WTC11 (cell line): Measurements from ENCODE around the gene IKBIP. TPM values are rescaled to one million over a fixed set of nuclear protein-coding genes. Genes with fewer than 3 reads are reported as not detected.

Source experiments
- ATAC-seq: fragments of 200-7000 bp; cut with Tn5 transposase; 2 replicates; pipeline ENCODE4 v1.10.0; 2021; ENCODE audit warnings: mild to moderate bottlenecking, moderate library complexity
- CTCF ChIA-PET: fragments of 300-600 bp; sonication (Branson Sonifier 250); formaldehyde crosslinking; loops from one replicate; lab custom pipeline; 2021; ENCODE audit warnings: antibody characterized with exemption; lab: Charles Lee
- POLR2A ChIA-PET: fragments of 350-600 bp; sonication (Branson Sonifier 250); formaldehyde crosslinking; loops from one replicate; lab custom pipeline; 2021; ENCODE audit warnings: antibody characterized with exemption; lab: Charles Lee
- DNase-seq: peaks from one replicate; pipeline ENCODE4 v3.0.0; 2021; ENCODE audit warnings: low spot score
- H3K27ac Mint-ChIP-seq: 2 replicates; pipeline ENCODE4 v1.8.0; 2021; ENCODE audit warnings: mixed read lengths
- H3K27me3 Mint-ChIP-seq: 2 replicates; pipeline ENCODE4 v1.8.0; 2021; ENCODE audit warnings: low read depth, mild to moderate bottlenecking, moderate library complexity, mixed read lengths
- H3K36me3 Mint-ChIP-seq: 2 replicates; pipeline ENCODE4 v1.8.0; 2021; ENCODE audit warnings: mixed read lengths
- H3K4me1 Mint-ChIP-seq: 2 replicates; pipeline ENCODE4 v1.8.0; 2022; ENCODE audit warnings: mixed read lengths
- H3K4me3 Mint-ChIP-seq: 2 replicates; pipeline ENCODE4 v1.8.0; 2021; ENCODE audit warnings: mild to moderate bottlenecking, moderate library complexity, mixed read lengths
- H3K9me3 Mint-ChIP-seq: 2 replicates; pipeline ENCODE4 v1.8.0; 2021; ENCODE audit warnings: mixed read lengths
- AFF4 ChIP-seq: sonication (generic); formaldehyde crosslinking; IDR thresholded peaks from 2 replicates; pipeline ENCODE4 v1.8.1; 2023; ENCODE audit warnings: mild to moderate bottlenecking, missing genetic modification reagents, borderline replicate concordance
- ARID4B ChIP-seq: sonication (generic); formaldehyde crosslinking; IDR thresholded peaks from 2 replicates; pipeline ENCODE4 v1.8.0; 2023; ENCODE audit warnings: missing genetic modification reagents, mild to moderate bottlenecking, borderline replicate concordance
- CDX4 ChIP-seq: fragments of 250-450 bp; sonication (Bioruptor Pico); IDR thresholded peaks from 2 replicates; pipeline ENCODE4 v1.9.0; 2021; ENCODE audit warnings: moderate library complexity, mild to moderate bottlenecking, inconsistent platforms, borderline replicate concordance
- CTCF ChIP-seq: fragments of 200-600 bp; IDR thresholded peaks from 2 replicates; pipeline ENCODE4 v1.8.0; 2022; ENCODE audit warnings: antibody characterized with exemption
- E2F4 ChIP-seq: sonication (generic); formaldehyde crosslinking; IDR thresholded peaks from 2 replicates; pipeline ENCODE4 v1.8.1; 2022; ENCODE audit warnings: low read depth, mild to moderate bottlenecking, moderate library complexity, missing genetic modification reagents, borderline replicate concordance
- HMGXB4 ChIP-seq: sonication (generic); formaldehyde crosslinking; IDR thresholded peaks from 2 replicates; pipeline ENCODE4 v1.8.1; 2023; ENCODE audit warnings: mild to moderate bottlenecking, moderate library complexity, missing genetic modification reagents
- TCF7 ChIP-seq: sonication (generic); formaldehyde crosslinking; IDR thresholded peaks from 2 replicates; pipeline ENCODE4 v1.8.0; 2022; ENCODE audit warnings: mild to moderate bottlenecking, low read depth, missing genetic modification reagents, moderate library complexity
- USF2 ChIP-seq: sonication (generic); formaldehyde crosslinking; IDR thresholded peaks from 2 replicates; pipeline ENCODE4 v1.8.1; 2023; ENCODE audit warnings: mild to moderate bottlenecking, missing genetic modification reagents, moderate library complexity
- ZBTB43 ChIP-seq: sonication (generic); formaldehyde crosslinking; IDR thresholded peaks from 2 replicates; pipeline ENCODE4 v1.8.1; 2023; ENCODE audit warnings: mild to moderate bottlenecking, missing genetic modification reagents
- ZMAT4 ChIP-seq: fragments of 250-450 bp; sonication (Bioruptor Pico); IDR thresholded peaks from 2 replicates; pipeline ENCODE4 v1.9.0; 2021; ENCODE audit warnings: mild to moderate bottlenecking
- ZNF121 ChIP-seq: sonication (generic); formaldehyde crosslinking; IDR thresholded peaks from 2 replicates; pipeline ENCODE4 v1.8.0; 2023; ENCODE audit warnings: missing genetic modification reagents
- ZNF219 ChIP-seq: sonication (generic); formaldehyde crosslinking; IDR thresholded peaks from 2 replicates; pipeline ENCODE4 v1.8.0; 2023; ENCODE audit warnings: missing genetic modification reagents, mild to moderate bottlenecking, borderline replicate concordance
- ZNF317 ChIP-seq: sonication (generic); formaldehyde crosslinking; IDR thresholded peaks from 2 replicates; pipeline ENCODE4 v1.8.1; 2023; ENCODE audit warnings: low read depth, mild to moderate bottlenecking, moderate library complexity, missing genetic modification reagents, borderline replicate concordance
- total RNA-seq: library from RNA; stranded (reverse); gene quantifications from 3 replicates; pipeline ENCODE4 v1.2.3, GENCODE V29; 2021

IKBIP gene
- total RNA-seq, 1 experiment from 2014 or later = 15.5 TPM

GRCh38 chr12:98646294-98647090, 1.9 kb upstream of the IKBIP start:
- H3K9me3 Mint-ChIP-seq = no peaks in the 10 kb centered on the region
- H3K27me3 Mint-ChIP-seq = no peaks in the 10 kb centered on the region; the same call in 1 of the 2 replicates
- ATAC-seq (no peak), DNase-seq (no peak)
- ChIA-PET POLR2A (no interaction called here), CTCF (no interaction called here)
- H3K27ac Mint-ChIP-seq = no peak overlapping the region
- peaks cover 19% of the 10 kb centered on the region for H3K36me3 Mint-ChIP-seq
- H3K4me1 Mint-ChIP-seq = peaks cover 16% of the 10 kb centered on the region
- peak overlapping the region; percentile 95 for H3K4me3 Mint-ChIP-seq
- TF ChIP-seq CDX4 (CRISPR knock-in tag) (no peak), CTCF (no peak), ZMAT4 (CRISPR knock-in tag) (no peak), ZNF317 (CRISPR knock-in tag) (no peak)

- ATAC-seq (peak; percentile 2), DNase-seq (peak; percentile 21)
- peak overlapping the region; percentile 95 for H3K4me3 Mint-ChIP-seq
- ChIA-PET CTCF (no interaction called here), POLR2A (no interaction called here)
- no peaks in the 10 kb centered on the region for H3K9me3 Mint-ChIP-seq
- H3K27me3 Mint-ChIP-seq = no peaks in the 10 kb centered on the region; the same call in 1 of the 2 replicates
- no peak overlapping the region for H3K27ac Mint-ChIP-seq
- TF ChIP-seq E2F4 (CRISPR knock-in tag) = no peak
- TF ChIP-seq USF2 (CRISPR knock-in tag) = 0 out of 2 replicates have a peak, but pooled peaks have one; percentile 5
- TF ChIP-seq ARID4B (CRISPR knock-in tag) = 0 out of 2 replicates have a peak, but pooled peaks have one; percentile 13
- 0 out of 2 replicates have a peak, but pooled peaks have one; percentile 13 for TF ChIP-seq HMGXB4 (CRISPR knock-in tag)
- TF ChIP-seq TCF7 (CRISPR knock-in tag) = no peak
- 0 out of 2 replicates have a peak, but pooled peaks have one; percentile 9 for TF ChIP-seq ZBTB43 (CRISPR knock-in tag)
- no peak for TF ChIP-seq ZNF219 (CRISPR knock-in tag)
- TF ChIP-seq ZNF121 = peak; percentile 98
- 0 out of 2 replicates have a peak, but pooled peaks have one; percentile 4 for TF ChIP-seq AFF4 (CRISPR knock-in tag)
- H3K36me3 Mint-ChIP-seq = peaks cover 12% of the 10 kb centered on the region
- H3K4me1 Mint-ChIP-seq = peaks cover 16% of the 10 kb centered on the region
Observed at GRCh38 chr12:98645572-98646067, 1.0 kb upstream of the IKBIP start.
